GM20431 (cell line): ENCODE results near the gene SSUH2.
"Not testable (repeated sequence)": the region's sequence is repeated elsewhere in the genome, so short reads cannot be mapped to it uniquely, and the experiment has no call there.

Experiments used
- in situ Hi-C: fragments of 300-500 bp; cut with MseI, MboI; formaldehyde crosslinking; loops from one replicate; pipeline ENCODE4 v1.15.0; 2020; ENCODE audit warnings: low sequenced_read_pairs; ENCODE audit not compliant: unreplicated experiment

Gene SSUH2

GRCh38 chr3:8644748-8645390 is at the start of gene SSUH2:
Gene SSUH2, minus strand, starts transcription at chr3:8644798. Its CDS starts 40 bp downstream, at chr3:8644758.
- in situ Hi-C loops = no loop called here

DNA sequence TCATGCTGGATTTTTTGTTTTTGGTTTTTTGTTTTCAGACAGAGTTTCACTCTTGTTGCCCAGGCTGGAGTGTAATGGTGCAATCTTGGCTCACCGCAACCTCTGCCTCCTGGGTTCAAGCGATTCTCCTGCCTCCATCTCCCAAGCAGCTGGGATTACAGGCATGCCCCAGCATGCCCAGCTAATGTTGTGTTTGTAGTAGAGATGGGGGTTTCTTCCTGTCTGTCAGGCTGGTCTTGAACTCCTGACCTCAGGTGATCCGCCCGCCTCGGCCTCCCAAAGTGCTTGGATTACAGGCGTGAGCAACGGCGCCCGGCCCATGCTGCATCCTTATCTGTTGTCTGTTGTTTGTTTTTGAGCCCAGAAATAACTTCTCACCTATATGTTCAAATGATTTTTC is 46.7 kb upstream of the SSUH2 start:
- in situ Hi-C loops = not testable (repeated sequence)

- in situ Hi-C loops = not testable (repeated sequence)
Measured at GRCh38 chr3:8684992-8685391, 40.4 kb upstream of the SSUH2 start.

- in situ Hi-C loops = not testable (repeated sequence)
Measured at GRCh38 chr3:8682850-8683574, 38.4 kb upstream of the SSUH2 start.

DNA sequence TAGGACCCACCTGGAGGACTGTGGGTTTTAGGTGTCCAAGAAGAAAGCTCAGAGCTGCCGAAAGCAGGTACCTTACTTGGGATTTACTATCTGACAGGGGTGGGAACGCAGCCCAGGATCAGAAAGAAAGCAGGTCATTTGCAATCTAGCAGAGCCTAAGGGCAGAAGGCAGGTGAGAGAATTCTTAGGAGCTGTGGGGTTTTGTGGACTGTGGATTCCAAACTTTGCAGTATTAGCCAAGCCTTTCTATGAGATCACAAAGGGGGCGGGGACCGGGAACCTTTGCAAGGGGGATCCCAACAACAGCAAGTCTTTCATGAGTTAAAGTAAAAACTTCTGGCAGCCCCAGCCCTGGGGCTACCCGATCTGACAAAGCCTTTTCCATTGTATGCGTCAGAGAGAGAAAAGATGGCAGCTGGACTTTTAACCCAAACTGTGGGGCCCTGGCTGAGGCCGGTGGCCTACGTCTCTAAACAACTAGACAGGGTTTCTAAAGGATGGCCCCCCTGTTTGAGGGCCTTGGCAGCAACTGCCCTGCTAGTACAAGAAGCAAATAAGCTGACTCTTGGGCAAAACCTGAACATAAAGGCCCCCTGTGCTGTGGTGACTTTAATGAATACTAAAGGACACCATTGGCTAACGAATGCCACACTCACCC is 37.4 kb upstream of the SSUH2 start:
- in situ Hi-C loops = not testable (repeated sequence)

- in situ Hi-C loops = no loop called here
Measured at GRCh38 chr3:8681349-8681748, 36.8 kb upstream of the SSUH2 start.

DNA sequence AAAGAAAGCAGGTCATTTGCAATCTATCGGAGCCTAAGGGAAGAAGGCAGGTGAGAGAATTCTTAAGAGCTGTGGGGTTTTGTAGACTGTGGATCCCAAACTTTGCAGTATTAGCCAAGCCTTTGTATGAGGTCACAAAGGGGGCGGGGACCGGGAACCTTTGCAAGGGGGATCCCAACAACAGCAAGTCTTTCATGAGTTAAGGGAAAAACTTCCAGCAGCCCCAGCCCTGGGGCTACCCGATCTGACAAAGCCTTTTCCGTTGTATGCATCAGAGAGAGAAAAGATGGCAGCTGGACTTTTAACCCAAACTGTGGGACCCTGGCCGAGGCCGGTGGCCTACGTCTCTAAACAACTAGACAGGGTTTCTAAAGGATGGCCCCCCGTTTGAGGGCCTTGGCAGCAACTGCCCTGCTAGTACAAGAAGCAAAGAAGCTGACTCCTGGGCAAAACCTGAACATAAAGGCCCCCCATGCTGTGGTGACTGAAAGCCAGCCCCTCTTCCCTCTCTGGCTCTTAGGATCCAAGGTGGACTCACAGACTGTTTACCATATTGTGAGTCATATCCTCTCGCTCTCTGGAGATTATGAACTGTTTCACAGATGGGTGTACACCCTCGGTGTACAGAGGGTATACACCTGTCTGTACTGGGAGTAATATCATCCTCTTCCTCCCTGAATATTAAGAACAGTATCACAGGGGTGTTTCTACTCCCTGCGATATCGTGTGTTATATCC is 35.4 kb upstream of the SSUH2 start:
- in situ Hi-C loops = not testable (repeated sequence)

- in situ Hi-C loops = no loop called here
Measured at GRCh38 chr3:8678751-8679150, 34.2 kb upstream of the SSUH2 start.

- in situ Hi-C loops = not testable (repeated sequence)
Measured at GRCh38 chr3:8677258-8677657, 32.7 kb upstream of the SSUH2 start.

DNA sequence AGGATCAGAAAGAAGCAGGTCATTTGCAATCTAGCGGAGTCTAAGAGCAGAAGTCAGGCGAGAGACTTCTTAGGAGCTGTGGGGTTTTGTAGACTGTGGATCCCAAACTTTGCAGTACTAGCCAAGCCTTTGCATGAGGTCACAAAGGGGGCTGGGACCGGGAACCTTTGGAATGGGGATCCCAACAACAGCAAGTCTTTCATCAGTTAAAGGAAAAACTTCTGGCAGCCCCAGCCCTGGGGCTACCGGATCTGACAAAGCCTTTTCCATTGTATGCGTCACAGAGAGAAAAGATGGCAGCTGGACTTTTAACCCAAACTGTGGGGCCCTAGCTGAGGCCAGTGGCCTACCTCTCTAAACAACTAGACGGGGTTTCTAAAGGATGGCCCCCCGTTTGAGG is 31.0 kb upstream of the SSUH2 start:
- in situ Hi-C loops = not testable (repeated sequence)

- in situ Hi-C loops = no loop called here
Measured at GRCh38 chr3:8673083-8673737, 28.6 kb upstream of the SSUH2 start.

GRCh38 chr3:8669019-8669418 is 24.4 kb upstream of the SSUH2 start:
- in situ Hi-C loops = no loop called here

DNA sequence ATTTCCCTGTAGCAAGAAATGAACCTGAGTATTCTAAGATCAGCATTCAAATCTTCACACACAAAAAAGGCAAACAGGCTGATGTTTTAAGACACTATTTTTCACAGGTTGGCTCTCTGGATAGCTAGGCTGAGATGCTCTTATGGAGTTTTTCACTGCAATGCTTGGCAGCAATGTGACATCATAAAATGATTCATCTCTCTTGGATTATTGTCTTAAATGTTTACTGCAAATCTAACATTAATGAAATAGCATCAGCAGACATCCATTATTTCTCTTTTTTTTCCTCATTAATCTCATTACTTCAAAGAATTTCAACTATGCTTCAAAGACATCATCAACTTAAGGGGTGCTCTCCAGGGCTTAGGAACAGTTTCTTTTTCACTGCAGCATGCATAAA is 23.6 kb upstream of the SSUH2 start:
- in situ Hi-C loops = no loop called here

DNA sequence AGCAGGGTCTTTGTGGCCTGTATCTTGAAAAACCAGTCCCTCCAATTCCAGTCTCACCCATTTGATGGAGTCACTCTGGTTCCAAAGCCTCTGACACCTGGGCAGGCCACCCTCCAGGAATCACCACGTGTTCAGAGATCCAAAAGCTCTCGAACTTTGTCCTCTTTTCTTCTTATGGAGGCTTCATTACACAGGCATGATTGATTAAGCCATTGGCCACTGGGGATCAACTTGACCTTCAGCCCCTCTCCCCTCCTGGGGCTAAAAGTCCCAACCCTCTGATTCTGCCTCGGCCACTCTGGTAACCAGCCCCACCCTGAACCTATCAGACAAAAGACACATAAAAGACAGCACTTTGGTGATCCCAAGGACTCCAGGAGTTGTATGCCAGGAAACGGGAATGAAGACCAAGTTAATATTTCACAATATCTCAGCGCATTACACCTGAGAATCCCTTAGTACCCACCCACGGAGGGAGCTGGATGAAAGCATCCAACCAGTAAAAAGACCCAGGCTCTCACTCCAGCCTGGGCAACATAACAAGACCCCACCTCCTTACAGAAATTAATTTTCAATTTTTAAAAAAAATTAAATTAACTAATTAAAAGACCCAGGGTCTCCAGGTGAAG is 23.0 kb upstream of the SSUH2 start:
- in situ Hi-C loops = no loop called here

GRCh38 chr3:8665407-8665896 is 20.9 kb upstream of the SSUH2 start:
- in situ Hi-C loops = no loop called here

- in situ Hi-C loops = no loop called here
Measured at GRCh38 chr3:8663177-8664061, 18.8 kb upstream of the SSUH2 start.

DNA sequence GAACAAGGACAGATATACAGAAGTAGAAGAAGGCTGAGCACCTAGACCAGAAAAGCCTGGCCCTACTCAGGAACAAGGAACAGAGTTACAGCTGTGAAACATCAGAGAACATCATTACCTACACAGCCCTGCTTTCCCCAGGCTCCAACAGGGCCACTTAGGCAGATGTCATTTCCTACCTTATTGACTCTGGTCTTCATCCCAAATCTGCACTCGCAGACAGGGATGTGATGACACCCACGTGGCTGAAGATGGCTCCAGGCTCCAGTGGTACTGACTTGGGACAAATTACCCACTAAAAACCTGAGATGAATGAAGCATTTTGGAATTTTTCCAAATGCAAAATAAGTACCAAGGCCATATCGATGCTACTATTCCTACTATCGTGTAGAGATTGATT is 18.0 kb upstream of the SSUH2 start:
- in situ Hi-C loops = no loop called here
